SK-N-SH treated with all-trans-retinoic acid at 6 μM for 48 hours (cell line): ENCODE data around the gene NR2F2.

Experiments used
- ATAC-seq: fragments of 200-7000 bp; cut with Tn5 transposase; 3 replicates; pipeline ENCODE4 v1.9.1; 2020; ENCODE audit warnings: mild to moderate bottlenecking, moderate library complexity
- BACH2 ChIP-seq: fragments of 250-450 bp; sonication (Bioruptor Pico); IDR thresholded peaks from 2 replicates; pipeline ENCODE4 v1.9.0; 2021; ENCODE audit warnings: mild to moderate bottlenecking, borderline replicate concordance
- CSDC2 ChIP-seq: fragments of 250-450 bp; sonication (Bioruptor Pico); IDR thresholded peaks from 2 replicates; pipeline ENCODE4 v1.5.0; 2020; ENCODE audit warnings: mild to moderate bottlenecking, moderate library complexity
- CSRNP3 ChIP-seq: fragments of 250-450 bp; sonication (Bioruptor Pico); IDR thresholded peaks from 2 replicates; pipeline ENCODE4 v1.5.1; 2021; ENCODE audit warnings: mild to moderate bottlenecking, moderate library complexity
- ESRRG ChIP-seq: fragments of 250-450 bp; sonication (Bioruptor Pico); IDR thresholded peaks from 2 replicates; pipeline ENCODE4 v1.6.1; 2021; ENCODE audit warnings: mild to moderate bottlenecking
- GLIS3 ChIP-seq: fragments of 250-450 bp; sonication (Bioruptor Pico); IDR thresholded peaks from 2 replicates; pipeline ENCODE4 v1.5.0; 2020; ENCODE audit warnings: mild to moderate bottlenecking, moderate library complexity
- ISL1 ChIP-seq: fragments of 250-450 bp; sonication (Bioruptor Pico); IDR thresholded peaks from 2 replicates; pipeline ENCODE4 v2.1.2; 2022; ENCODE audit warnings: mild to moderate bottlenecking, moderate library complexity
- OSR1 ChIP-seq: fragments of 250-450 bp; sonication (Bioruptor Pico); IDR thresholded peaks from 2 replicates; pipeline ENCODE4 v1.8.0; 2022; ENCODE audit warnings: moderate library complexity, mild to moderate bottlenecking, inconsistent platforms
- POU6F1 ChIP-seq: fragments of 250-450 bp; sonication (Bioruptor Pico); IDR thresholded peaks from 2 replicates; pipeline ENCODE4 v1.8.0; 2021; ENCODE audit warnings: low read depth, mild to moderate bottlenecking, moderate library complexity, borderline replicate concordance
- PPARA ChIP-seq: fragments of 250-450 bp; sonication (Bioruptor Pico); IDR thresholded peaks from 2 replicates; pipeline ENCODE4 v1.5.0; 2020; ENCODE audit warnings: mild to moderate bottlenecking, borderline replicate concordance
- RARB ChIP-seq: fragments of 250-450 bp; sonication (Bioruptor Pico); IDR thresholded peaks from 2 replicates; pipeline ENCODE4 v1.8.0; 2021; ENCODE audit warnings: mild to moderate bottlenecking, moderate library complexity
- SNAI2 ChIP-seq: fragments of 250-450 bp; sonication (Bioruptor Pico); IDR thresholded peaks from 2 replicates; pipeline ENCODE4 v1.5.0; 2020; ENCODE audit warnings: mild to moderate bottlenecking, moderate library complexity
- TCF4 ChIP-seq: fragments of 250-450 bp; sonication (Bioruptor Pico); IDR thresholded peaks from 2 replicates; pipeline ENCODE4 v1.8.0; 2021; ENCODE audit warnings: mild to moderate bottlenecking, moderate library complexity, borderline replicate concordance
- TSHZ2 ChIP-seq: fragments of 250-450 bp; sonication (Bioruptor Pico); IDR thresholded peaks from 2 replicates; pipeline ENCODE4 v1.5.0; 2020; ENCODE audit warnings: mild to moderate bottlenecking, moderate library complexity
- ZC3H10 ChIP-seq: fragments of 250-450 bp; sonication (Bioruptor Pico); IDR thresholded peaks from 2 replicates; pipeline ENCODE4 v1.5.1; 2021; ENCODE audit warnings: mild to moderate bottlenecking, moderate library complexity
- ZFP3 ChIP-seq: fragments of 250-450 bp; sonication (Bioruptor Pico); IDR thresholded peaks from 2 replicates; pipeline ENCODE4 v1.5.0; 2020; ENCODE audit warnings: mild to moderate bottlenecking, moderate library complexity
- ZFP30 ChIP-seq: fragments of 450-650 bp; formaldehyde crosslinking; IDR thresholded peaks from 2 replicates; pipeline ENCODE4 v1.5.0; 2022; ENCODE audit warnings: mild to moderate bottlenecking, moderate library complexity
- ZNF565 ChIP-seq: fragments of 450-650 bp; formaldehyde crosslinking; conservative IDR thresholded peaks from 2 replicates; pipeline ENCODE4 v1.5.0; 2020; ENCODE audit warnings: low read depth, mild to moderate bottlenecking, moderate library complexity
- ZNF70 ChIP-seq: fragments of 450-650 bp; formaldehyde crosslinking; IDR thresholded peaks from 2 replicates; pipeline ENCODE4 v1.5.0; 2020; ENCODE audit warnings: mild to moderate bottlenecking, moderate library complexity
- ZNF8 ChIP-seq: fragments of 450-650 bp; formaldehyde crosslinking; IDR thresholded peaks from 2 replicates; pipeline ENCODE4 v1.5.0; 2020; ENCODE audit warnings: mild to moderate bottlenecking, moderate library complexity
- TF ChIP-seq, protein P1 (sequence below): fragments of 250-450 bp; sonication (Bioruptor Pico); IDR thresholded peaks from 2 replicates; pipeline ENCODE4 v1.5.1; 2020; ENCODE audit warnings: low read depth, mild to moderate bottlenecking, moderate library complexity
- TF ChIP-seq, protein P2 (sequence below): fragments of 250-450 bp; sonication (Bioruptor Pico); IDR thresholded peaks from 2 replicates; pipeline ENCODE4 v1.8.0; 2020; ENCODE audit warnings: mild to moderate bottlenecking, moderate library complexity, borderline replicate concordance

Gene NR2F2

DNA sequence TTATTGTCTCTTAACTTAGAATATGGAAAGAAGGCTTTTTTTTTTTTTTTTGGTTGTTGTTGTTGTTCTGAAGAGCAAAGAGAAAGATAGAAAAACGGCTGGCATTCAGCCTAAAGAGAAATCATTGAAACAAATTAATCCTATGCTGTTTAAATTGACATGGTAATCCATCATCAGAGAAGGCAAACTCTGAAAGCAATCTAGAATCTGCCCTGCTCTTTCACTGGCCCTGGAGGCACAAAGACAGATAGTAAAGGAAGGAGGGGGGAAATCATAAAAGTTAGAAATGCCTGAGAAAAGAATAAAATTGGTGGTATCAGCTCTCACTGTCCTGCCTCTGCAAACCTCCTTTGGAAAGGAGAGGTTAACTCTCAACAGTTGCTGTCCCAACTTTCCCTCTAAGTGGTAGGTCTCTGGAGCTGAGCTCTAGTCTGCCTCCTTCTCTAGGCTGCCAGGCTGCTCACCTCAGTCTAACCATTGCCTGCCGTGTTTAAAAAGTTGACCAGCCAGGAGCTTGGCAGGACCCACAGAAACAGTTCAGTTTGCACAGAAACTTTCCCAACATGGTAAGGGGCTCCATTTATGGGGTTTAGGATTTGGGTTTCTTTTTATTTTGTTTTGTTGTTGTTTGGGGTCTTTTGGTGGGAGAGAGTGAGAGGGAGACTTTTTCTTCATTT is 13.4 kb upstream of the NR2F2 start (continued):
- TF ChIP-seq CSRNP3 (CRISPR knock-in tag) (no peak), ZFP30 (CRISPR knock-in tag) (no peak)

- TF ChIP-seq ISL1 (CRISPR knock-in tag) (no peak), POU6F1 (CRISPR knock-in tag) (no peak), ZNF565 (CRISPR knock-in tag) (no peak), SNAI2 (CRISPR knock-in tag) (no peak), BACH2 (CRISPR knock-in tag) (no peak), PPARA (CRISPR knock-in tag) (no peak), TCF4 (CRISPR knock-in tag) (no peak), ZC3H10 (CRISPR knock-in tag) (no peak), ZNF70 (no peak), ZFP30 (CRISPR knock-in tag) (no peak), CSDC2 (no peak), OSR1 (CRISPR knock-in tag) (no peak), ESRRG (no peak), RARB (no peak)
- TF ChIP-seq, protein P1, sequence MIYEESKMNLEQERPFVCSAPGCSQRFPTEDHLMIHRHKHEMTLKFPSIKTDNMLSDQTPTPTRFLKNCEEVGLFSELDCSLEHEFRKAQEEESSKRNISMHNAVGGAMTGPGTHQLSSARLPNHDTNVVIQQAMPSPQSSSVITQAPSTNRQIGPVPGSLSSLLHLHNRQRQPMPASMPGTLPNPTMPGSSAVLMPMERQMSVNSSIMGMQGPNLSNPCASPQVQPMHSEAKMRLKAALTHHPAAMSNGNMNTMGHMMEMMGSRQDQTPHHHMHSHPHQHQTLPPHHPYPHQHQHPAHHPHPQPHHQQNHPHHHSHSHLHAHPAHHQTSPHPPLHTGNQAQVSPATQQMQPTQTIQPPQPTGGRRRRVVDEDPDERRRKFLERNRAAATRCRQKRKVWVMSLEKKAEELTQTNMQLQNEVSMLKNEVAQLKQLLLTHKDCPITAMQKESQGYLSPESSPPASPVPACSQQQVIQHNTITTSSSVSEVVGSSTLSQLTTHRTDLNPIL (CRISPR knock-in tag): no peak
- TF ChIP-seq, protein P2, sequence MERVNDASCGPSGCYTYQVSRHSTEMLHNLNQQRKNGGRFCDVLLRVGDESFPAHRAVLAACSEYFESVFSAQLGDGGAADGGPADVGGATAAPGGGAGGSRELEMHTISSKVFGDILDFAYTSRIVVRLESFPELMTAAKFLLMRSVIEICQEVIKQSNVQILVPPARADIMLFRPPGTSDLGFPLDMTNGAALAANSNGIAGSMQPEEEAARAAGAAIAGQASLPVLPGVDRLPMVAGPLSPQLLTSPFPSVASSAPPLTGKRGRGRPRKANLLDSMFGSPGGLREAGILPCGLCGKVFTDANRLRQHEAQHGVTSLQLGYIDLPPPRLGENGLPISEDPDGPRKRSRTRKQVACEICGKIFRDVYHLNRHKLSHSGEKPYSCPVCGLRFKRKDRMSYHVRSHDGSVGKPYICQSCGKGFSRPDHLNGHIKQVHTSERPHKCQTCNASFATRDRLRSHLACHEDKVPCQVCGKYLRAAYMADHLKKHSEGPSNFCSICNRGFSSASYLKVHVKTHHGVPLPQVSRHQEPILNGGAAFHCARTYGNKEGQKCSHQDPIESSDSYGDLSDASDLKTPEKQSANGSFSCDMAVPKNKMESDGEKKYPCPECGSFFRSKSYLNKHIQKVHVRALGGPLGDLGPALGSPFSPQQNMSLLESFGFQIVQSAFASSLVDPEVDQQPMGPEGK (CRISPR knock-in tag): no peak
- ATAC-seq: no peak
Observed at GRCh38 chr15:96320107-96320506, 10.4 kb upstream of the NR2F2 start.

DNA sequence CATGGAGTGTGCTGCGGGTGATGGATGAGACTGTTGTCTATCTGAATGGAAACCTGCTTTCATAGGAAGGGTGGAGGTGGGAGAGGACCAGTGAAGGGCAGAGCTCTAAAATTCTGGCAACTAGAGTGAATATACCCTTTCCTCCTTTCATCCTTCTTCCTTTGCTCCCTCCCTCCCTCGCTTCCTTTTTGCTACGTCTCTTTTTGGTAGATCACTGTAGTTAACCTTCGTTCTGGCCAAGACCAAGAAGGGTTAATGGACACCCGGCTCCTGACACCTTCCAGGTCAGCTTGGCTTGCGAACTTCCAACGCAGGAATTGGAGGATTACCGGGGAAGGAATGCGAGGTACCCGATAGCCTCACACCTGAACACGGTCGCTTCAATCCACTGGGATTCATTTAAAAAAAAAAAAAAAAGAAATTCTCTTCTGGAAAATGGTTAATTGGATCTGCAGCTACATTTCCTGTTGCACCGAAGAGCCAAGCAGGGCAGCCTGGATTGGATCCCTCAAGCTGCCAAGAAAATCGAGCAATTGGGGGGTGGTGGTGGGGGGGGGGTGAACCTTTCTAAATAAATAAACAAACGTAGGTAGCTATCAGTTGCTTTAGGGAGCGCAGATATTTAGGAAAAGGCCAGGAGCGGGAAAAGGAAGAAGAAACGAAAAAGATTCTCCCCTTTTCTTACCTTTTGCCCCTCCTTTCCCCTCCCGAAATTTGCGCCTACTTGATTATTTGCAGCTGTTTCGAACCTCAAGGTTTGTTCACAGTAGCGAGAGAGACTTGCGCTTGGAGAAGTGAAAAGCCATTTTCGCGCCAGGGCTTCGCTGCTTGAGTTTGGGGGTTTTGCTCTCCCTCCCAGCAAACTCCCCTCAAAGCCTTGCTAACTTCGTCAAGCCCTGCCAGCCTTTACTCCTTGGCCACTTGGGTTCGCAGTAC is 9.5 kb upstream of the NR2F2 start:
- no peak for ATAC-seq
- TF ChIP-seq ZC3H10 (CRISPR knock-in tag) (no peak), CSRNP3 (CRISPR knock-in tag) (no peak), BACH2 (CRISPR knock-in tag) (no peak), TSHZ2 (no peak), SNAI2 (CRISPR knock-in tag) (no peak), ISL1 (CRISPR knock-in tag) (no peak), GLIS3 (CRISPR knock-in tag) (no peak), PPARA (CRISPR knock-in tag) (no peak), RARB (no peak), ZNF8 (CRISPR knock-in tag) (no peak), ZNF565 (CRISPR knock-in tag) (no peak), ZFP3 (CRISPR knock-in tag) (no peak), POU6F1 (CRISPR knock-in tag) (no peak)
- TF ChIP-seq, protein P2 (CRISPR knock-in tag): no peak
